ENCODE data around the gene NOC3L.

DNA sequence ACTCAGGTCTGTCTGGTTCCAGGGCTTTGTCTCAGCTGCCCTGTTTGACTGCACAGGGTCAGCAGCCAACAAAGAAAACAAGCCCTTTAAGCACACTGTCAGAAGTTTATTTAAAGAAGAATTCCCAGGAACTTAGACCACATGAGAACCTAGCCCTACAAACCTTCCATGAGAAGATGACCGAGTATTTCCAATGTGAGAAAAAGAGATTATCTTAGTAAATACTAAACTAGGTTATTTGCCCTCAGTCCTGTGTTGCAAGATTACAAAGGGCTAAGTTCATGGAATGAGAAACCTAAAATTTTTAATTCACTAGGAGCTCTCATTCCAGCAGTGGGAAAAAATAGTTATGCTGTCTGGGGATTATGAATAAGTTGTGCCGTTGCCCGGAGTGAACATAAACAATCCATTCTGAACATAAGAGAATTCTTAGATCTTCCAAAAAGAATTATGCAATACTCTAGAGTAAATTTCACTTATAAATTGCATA is 46.7 kb downstream of the NOC3L start:
- TF ChIP-seq, protein P1, sequence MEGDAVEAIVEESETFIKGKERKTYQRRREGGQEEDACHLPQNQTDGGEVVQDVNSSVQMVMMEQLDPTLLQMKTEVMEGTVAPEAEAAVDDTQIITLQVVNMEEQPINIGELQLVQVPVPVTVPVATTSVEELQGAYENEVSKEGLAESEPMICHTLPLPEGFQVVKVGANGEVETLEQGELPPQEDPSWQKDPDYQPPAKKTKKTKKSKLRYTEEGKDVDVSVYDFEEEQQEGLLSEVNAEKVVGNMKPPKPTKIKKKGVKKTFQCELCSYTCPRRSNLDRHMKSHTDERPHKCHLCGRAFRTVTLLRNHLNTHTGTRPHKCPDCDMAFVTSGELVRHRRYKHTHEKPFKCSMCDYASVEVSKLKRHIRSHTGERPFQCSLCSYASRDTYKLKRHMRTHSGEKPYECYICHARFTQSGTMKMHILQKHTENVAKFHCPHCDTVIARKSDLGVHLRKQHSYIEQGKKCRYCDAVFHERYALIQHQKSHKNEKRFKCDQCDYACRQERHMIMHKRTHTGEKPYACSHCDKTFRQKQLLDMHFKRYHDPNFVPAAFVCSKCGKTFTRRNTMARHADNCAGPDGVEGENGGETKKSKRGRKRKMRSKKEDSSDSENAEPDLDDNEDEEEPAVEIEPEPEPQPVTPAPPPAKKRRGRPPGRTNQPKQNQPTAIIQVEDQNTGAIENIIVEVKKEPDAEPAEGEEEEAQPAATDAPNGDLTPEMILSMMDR (IDR thresholded peaks at IDR 0.05), result no peak
- no peak for TF ChIP-seq EZH2 (IDR thresholded peaks at IDR 0.05; ENCODE audit: borderline replicate concordance, insufficient read depth, low read depth, low read length, poor library complexity, severe bottlenecking)

All from B cell (primary cell).